Loucy (cell line): ENCODE data around the gene SF3B4.

Experiments
- EZH2phosphoT487 ChIP-seq: fragments of 200-600 bp; IDR thresholded peaks from 2 replicates; pipeline ENCODE4 v1.6.1; 2018; ENCODE audit warnings: antibody characterized with exemption, mild to moderate bottlenecking, moderate library complexity, borderline replicate concordance
- TF ChIP-seq, protein P1 (sequence below): fragments of 200-600 bp; sonication (generic); conservative IDR thresholded peaks from 2 replicates; pipeline ENCODE4 v1.5.1; 2014; ENCODE audit warnings: mild to moderate bottlenecking, antibody characterized with exemption, low read length

- TF ChIP-seq, protein P1, sequence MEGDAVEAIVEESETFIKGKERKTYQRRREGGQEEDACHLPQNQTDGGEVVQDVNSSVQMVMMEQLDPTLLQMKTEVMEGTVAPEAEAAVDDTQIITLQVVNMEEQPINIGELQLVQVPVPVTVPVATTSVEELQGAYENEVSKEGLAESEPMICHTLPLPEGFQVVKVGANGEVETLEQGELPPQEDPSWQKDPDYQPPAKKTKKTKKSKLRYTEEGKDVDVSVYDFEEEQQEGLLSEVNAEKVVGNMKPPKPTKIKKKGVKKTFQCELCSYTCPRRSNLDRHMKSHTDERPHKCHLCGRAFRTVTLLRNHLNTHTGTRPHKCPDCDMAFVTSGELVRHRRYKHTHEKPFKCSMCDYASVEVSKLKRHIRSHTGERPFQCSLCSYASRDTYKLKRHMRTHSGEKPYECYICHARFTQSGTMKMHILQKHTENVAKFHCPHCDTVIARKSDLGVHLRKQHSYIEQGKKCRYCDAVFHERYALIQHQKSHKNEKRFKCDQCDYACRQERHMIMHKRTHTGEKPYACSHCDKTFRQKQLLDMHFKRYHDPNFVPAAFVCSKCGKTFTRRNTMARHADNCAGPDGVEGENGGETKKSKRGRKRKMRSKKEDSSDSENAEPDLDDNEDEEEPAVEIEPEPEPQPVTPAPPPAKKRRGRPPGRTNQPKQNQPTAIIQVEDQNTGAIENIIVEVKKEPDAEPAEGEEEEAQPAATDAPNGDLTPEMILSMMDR: no peak
- no peak for TF ChIP-seq EZH2phosphoT487
These were observed 23.6 kb downstream of the SF3B4 start for GRCh38 chr1:149903836-149904491.
